GM21447 (cell line): Measurements from ENCODE around the gene PLEKHG5.

Experiments
- ATAC-seq: cut with Tn5 transposase; IDR thresholded peaks from one replicate; pipeline ENCODE4 v1.9.1; 2021; ENCODE audit not compliant: unreplicated experiment

The PLEKHG5 gene

DNA sequence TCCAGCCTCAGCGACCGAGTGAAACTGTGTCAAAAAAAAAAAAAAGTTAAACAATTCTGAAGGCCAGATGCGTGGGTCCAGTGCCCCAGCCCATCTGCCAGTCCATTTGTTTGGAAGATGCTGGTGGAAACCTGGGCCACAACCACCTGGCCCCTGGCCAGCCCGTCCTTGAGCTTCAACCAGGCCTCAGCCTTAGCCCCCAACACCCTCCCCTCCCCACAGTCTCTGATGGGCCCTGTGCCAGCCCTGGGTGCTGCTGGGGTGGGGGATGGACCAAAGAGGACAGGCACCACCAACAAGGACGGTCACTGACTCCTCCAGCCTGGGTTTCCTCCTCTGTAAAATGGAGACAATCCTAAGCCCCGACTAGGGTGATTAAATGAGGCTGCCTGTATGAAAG, 19.6 kb upstream of the PLEKHG5 start:
- no peak for ATAC-seq

- ATAC-seq: no peak
Measured at GRCh38 chr1:6510493-6510892, 19.0 kb upstream of the PLEKHG5 start.

- ATAC-seq: no peak
Measured at GRCh38 chr1:6509919-6510291, 18.4 kb upstream of the PLEKHG5 start.

- ATAC-seq: no peak
Measured at GRCh38 chr1:6509220-6509918, 17.9 kb upstream of the PLEKHG5 start.

GRCh38 chr1:6508816-6509189, 17.3 kb upstream of the PLEKHG5 start:
- no peak for ATAC-seq

- no peak for ATAC-seq
Measured at GRCh38 chr1:6508154-6508815, 16.8 kb upstream of the PLEKHG5 start.

- no peak for ATAC-seq
Measured at GRCh38 chr1:6507461-6507911, 16.0 kb upstream of the PLEKHG5 start.

- no peak for ATAC-seq
Measured at GRCh38 chr1:6507037-6507428, 15.6 kb upstream of the PLEKHG5 start.

- ATAC-seq: no peak
Measured at GRCh38 chr1:6506210-6507036, 15.0 kb upstream of the PLEKHG5 start.

DNA sequence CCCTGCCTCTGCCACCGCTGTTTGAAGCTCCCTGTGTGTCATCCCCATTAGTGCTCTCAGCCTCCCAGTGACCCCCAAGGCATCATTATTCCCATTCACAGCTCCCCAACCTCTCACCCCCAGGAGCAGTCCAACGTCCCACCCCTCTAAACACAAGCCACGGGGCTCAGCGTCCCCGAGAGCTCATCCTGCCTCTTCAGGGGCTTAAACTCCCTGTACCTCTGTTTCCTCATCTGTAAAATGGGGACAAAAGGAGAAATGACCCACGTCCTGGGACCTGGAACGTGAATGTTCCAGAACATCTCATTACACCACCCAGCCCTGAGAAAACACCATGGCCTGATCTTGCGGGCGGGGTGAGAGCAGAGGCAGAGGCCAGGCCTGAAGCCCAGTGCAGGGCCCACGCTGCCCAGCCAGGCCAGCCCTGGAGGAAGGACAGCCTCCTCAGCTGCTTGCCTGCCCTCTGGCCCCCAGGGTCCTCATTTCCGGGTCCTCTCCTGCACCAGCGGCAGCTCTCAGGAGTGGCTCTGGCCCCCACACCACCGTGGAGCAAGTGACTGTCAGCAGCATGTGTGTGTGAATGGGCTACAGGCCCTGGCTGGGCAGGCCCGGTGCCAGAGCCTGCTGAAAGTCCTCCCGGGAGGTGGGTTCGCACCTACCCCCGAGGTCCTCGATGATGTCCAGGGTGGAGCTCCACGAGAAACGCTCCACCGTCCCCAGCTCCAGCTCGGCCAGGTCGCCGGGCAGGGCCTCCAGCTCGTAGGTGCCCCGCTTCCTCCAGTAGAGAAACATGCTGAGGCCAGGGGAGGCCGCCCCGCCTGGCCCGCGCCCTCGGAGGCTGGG, 14.1 kb upstream of the PLEKHG5 start:
- ATAC-seq: no peak

GRCh38 chr1:6504887-6505286, 13.4 kb upstream of the PLEKHG5 start:
- ATAC-seq: no peak

- ATAC-seq: no peak
Measured at GRCh38 chr1:6503884-6504602, 12.6 kb upstream of the PLEKHG5 start.

DNA sequence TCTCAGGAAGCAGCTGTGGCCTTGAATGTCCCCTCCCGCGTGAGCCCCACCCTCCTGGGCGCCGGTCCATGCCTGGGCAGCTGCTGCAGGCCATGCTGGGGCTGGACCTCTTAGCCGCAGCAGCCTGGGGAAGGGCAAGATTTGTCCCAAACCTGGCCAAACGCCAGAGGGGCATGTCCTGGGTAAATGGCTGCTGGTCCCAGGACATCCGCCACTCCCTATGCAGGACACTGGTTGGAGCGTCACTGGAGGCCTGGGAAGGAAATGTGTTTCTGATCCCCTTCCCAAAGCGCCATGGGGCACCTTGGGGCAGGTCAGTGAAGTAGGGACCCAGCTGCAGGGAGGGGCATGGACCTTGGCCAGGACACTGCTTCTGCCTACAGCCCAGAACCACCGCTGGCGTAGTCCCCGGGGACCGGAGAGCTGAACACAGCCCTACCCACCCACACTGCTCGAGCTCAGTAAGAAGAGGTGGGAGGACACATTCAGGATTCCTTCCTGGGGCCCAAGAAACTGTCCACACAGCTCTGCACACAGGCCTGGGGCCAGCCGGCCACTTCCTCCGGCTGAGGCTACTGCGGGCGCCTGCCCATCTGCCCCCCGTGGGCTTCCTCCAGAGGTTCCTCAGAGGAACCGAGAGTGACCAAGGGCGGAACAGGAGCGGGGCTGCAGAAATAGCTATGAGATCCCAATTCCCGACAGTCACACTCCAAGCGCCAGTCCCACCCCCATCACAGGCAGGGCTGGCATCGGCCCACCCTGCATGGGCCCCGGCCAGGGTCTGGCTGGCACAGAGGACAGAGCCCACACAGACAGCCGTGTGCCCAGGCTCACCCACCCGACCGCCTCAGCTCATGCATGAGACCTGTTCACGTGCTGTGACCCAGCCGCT, 10.8 kb upstream of the PLEKHG5 start:
- ATAC-seq: no peak

DNA sequence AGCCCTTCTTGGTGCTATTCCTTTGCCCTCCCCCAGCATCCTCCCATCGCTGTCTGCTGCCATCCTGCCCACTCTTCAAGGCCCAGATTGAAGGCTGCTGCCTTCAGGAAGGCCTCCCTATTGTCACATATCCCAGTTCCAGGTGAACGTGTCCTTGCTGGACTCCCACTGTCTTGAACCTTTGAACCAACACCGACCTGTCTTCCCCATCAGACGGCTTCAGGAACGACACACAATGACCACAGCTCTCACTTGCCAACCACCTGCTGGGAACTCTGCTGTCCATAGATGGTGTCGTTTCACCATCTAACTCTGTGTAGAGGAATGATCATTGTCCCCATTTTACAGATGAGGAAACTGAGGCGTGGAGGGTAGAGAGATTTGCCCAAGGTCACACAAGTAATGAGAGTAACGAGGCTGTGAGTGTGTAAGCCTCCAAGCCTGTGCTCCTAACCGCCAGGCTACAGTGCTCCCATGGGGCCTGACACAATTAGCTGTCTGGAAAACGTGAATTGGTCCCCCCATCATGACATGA, 9.9 kb upstream of the PLEKHG5 start:
- no peak for ATAC-seq

- ATAC-seq: no peak
Measured at GRCh38 chr1:6500544-6501278, 9.2 kb upstream of the PLEKHG5 start.

GRCh38 chr1:6499296-6499695, 7.8 kb upstream of the PLEKHG5 start:
- ATAC-seq: no peak

GRCh38 chr1:6498576-6499111, 7.2 kb upstream of the PLEKHG5 start:
- no peak for ATAC-seq

GRCh38 chr1:6497867-6498575, 6.6 kb upstream of the PLEKHG5 start:
- no peak for ATAC-seq
